K562 treated with DMSO at 1 percent for 24 hours (cell line): ENCODE measurements around the gene TMEM150B. TPM values are rescaled to one million over a fixed set of nuclear protein-coding genes. Genes with fewer than 3 reads are reported as not detected.

Experiments used
- total RNA-seq: library from RNA; unstranded; fragments of 300-600 nt; gene quantifications from 2 replicates; pipeline ENCODE4 v1.2.3, GENCODE V29; 2022; ENCODE audit warnings: low read depth; ENCODE audit not compliant: insufficient read depth

The TMEM150B gene, protein sequence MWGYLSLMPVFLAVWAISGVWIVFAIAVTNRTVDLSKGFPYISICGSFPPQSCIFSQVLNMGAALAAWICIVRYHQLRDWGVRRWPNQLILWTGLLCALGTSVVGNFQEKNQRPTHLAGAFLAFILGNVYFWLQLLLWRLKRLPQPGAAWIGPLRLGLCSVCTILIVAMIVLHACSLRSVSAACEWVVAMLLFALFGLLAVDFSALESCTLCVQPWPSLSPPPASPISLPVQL
- 3.5 and 3.8 TPM in 2 replicates for total RNA-seq

DNA sequence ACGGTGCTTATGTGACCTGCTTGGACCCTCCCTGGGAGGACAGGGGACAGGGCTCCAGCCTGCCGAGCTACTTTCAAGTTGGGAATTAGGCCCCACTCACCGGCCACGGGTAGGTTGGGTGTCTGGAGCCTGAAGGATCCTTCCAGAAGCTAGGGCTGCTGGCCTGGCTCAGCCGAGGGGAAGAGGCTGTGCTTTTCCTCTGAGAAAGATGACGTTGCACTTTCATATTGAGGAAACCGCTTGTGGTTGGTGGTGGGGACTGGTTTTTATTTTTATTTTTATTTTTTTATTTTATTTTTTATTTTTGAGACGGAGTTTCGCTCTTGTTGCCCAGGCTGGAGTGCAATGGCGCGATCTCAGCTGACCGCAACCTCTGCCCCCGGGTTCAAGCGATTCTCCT lies at the start of gene TMEM150B:
TMEM150B (minus strand) TSS at position 170 of the 400 bp plus-strand sequence. CDS start 4,305 bp downstream, outside the sequence.

DNA sequence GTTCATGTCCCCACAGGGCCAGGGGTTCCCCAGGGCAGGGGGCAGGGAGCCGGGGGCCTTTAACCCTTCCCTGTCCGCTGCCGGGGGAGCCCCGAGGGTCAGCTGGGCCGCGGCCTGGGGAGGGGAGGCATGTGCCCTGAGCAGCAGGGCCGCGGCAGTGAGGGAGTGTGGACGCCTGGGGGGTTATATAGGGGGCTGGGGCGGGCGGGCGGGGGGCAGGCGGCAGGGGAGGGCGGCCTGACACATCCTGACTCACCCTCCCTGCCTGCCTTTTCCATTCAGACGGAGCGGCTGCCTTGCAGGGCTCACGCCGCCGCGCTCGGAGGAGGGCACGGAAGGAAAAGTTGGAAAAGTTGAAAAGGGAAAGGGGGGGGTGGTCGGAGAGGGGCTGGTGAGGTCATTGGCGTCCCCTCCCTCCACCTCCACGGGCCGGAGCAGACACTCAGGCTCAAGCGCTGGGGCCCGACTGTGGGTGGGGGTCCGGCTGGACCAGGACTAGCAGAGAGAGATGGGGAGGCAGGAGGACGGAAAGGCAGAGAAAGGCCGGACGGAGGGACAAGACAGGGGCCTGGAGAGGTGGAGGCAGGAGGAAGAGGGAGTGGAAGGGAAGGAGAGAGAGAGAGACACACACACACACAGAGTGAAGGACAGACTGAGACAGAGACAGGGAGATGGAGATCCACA lies 45.3 kb upstream of the TMEM150B start, which contains the start of gene IL11:
IL11 (minus strand) TSS at position 159 of the 684 bp plus-strand sequence; CDS start at position 6, 153 bp downstream.

DNA sequence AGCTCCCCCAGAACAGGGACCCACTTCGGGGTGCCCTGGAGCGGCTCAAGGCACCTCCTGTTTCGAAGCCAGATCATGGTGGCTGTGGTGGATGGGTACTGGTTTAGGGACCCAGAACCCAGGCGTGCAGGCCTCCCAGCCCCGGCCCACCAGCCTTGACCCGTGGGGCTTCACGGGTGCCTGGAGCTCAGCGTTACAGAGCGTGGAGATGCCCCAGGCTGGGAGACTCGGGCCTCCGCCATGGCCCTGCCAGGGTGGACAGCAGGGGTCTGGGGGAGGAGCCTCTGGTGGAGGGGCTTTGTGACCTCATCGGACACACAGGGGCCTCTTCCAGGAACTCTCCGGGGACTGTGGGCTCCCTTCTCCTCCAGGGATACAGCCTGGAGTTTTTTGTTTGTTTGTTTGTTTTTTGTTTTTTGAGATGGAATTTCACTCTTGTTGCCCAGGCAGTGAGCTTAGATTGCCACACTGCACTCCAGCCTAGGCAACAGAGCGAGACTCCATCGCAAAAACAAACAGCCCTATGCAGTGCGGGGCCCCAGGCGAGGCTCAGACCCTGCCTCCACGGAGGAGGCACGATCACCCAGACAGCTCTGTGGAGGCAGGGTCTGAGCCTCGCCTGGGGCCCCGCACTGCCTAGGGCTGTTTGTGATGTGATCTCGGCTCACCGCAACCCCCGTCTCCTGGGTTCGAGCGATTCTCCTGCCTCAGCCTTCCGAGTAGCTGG lies 38.0 kb upstream of the TMEM150B start, which contains the start of gene GARIN5B:
GARIN5B (minus strand) TSS at position 271 of the 727 bp plus-strand sequence; CDS start at position 77, 194 bp downstream.

GRCh38 chr19:55354698-55355212 lies 29.6 kb upstream of the TMEM150B start, which contains the start of gene COX6B2:
Gene COX6B2, minus strand, starts transcription at chr19:55354719. Its CDS starts 198 bp downstream, at chr19:55354521.

DNA sequence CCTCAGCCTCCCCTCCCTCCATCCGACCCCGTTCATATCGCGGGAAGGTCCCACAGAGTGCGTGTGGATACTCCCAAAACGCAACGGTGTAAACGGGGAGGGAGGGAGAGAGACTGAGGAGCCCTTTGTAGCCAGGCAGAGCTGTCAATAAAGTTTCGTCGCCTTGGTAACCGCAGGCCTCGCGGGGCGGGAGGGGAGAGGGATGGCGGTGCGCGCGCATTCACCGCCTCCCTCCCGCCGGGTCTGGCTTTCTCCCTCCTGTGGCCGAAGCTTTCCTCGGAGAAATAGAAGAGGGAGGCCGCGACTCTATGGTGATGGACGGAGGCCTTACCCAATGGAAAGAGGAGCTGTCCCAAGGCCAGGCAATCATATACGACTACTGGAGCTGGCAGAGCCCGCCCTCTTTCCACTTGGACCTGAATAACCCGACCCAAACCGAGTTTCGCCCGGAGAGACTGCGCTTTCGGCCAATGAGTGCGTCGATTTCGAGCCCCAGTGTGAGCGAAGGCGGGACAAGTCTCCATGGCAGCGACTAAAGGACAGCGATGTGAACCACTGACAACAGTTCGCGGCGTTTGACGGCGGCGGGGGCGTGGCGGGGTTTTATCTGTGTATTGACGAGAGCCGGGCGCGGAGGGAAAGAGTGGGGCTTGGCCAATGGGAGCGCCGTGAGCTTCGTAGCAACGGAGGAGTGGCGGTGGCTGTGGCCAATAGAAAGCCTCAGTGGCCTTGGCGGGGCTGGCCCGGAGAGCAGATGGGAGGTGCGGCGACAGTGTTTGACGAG lies 14.2 kb upstream of the TMEM150B start, which contains the start of gene KMT5C:
KMT5C (plus strand) TSS at position 772 of the 784 bp plus-strand sequence. CDS start 2,061 bp downstream, outside the sequence.

DNA sequence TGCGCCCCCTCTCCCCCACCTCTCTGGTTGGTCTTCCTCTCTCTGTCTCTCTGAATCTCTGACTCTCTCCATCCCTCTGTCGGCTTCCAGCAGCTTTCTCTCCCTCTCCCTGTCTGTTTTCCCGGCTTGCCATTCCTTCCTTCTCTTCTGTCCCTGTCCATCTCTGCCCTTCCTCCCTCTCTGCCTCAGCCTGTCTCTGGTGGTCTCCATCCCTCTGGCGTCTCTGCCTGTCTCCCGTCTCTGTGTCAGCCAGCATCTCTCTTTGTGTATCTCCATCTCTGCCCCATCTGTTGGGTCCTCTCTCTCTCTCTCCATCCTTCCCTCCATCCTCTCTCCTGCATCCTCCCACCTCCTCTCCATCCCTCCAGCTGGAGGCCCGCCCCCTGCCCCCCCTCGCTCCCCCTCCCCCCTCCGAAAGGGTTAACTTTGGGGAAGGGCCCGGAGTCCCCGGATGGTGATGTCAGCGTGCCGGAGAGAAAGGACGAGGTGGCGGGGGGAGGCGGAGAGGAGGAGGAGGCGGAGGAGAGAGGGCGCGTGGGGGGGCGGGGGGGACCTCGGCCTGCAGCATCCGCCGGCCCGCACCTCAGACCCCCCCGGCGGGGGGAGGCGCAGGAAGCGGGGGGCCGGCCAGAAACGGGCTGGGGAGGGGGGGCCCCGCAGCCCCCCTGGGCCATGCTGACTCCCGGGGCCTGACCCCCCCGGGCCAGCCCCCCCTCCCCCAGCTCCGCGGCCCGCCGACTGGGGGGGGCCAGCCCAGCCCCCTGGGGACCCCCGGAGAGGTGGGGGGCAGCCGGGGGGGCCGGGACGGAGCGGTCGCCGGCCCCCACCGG lies 41.4 kb downstream of the TMEM150B start, which contains the start of gene BRSK1:
BRSK1 (plus strand) TSS at position 450 of the 830 bp plus-strand sequence. CDS start 446 bp downstream, outside the sequence.

DNA sequence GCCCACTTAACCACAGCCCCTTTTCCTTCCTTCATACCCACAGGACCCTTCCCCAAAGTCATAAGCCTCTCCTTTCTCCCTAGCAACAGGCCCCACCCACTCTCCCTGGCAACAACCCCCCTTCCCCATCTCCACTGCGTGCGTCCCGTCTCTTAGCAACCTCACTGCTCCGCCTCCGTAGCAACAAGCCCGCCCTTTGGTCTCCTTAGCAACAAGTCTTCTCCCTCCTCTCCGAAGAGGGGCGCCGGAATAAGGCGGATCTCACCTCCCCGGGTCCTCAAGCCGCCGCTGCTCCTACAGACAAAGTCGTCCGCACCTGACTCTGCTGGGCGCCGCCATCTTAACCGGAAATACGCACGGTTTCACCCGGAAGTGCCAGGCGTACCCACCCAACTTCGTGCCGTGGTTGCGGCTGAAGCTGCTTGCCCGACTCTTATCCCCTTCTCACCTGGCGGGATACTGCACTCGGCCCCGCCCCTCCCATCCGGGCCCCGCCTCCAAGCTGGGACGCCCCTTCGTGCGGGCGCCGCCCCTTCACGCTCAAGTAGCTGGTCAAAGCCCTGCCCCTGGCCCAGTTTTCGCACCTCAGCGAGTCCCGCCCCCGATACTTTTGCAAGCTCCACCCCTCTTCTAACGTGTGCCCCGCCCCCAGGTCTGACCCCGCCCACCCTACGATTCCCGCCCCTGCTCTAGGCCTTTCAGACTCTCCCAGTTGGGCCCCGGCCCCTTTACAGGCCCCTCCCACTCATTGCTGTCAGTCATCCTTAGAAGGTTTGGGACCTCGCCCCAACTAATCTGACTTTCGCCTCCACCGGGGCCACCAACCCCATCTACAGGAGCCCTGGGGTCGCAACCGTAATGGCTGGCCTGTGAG lies 45.1 kb downstream of the TMEM150B start, which contains the start of gene HSPBP1:
HSPBP1 (minus strand) TSS at position 341 of the 874 bp plus-strand sequence. CDS start 502 bp downstream, outside the sequence.

Other genes with a start within 250 kb of the TMEM150B start
- gene EPS8L1, start 249.5 kb downstream of the TMEM150B start, total RNA-seq = 15.6 and 19.8 TPM in 2 replicates
- gene PPP1R12C, start 207.7 kb downstream of the TMEM150B start, total RNA-seq = 102 TPM in 2 replicates
- gene TNNT1, start 176.1 kb downstream of the TMEM150B start, total RNA-seq = 320 and 369 TPM in 2 replicates
- gene TNNI3, start 167.6 kb downstream of the TMEM150B start, total RNA-seq = 62.6 and 70.5 TPM in 2 replicates
- gene DNAAF3, start 158.7 kb downstream of the TMEM150B start, total RNA-seq = 19.6 and 22.9 TPM in 2 replicates
- gene SYT5, start 145.1 kb downstream of the TMEM150B start, total RNA-seq = 7.9 and 9.6 TPM in 2 replicates
- 28.3 and 33.7 TPM in 2 replicates for gene PTPRH, start 115.8 kb downstream of the TMEM150B start, total RNA-seq
- gene TMEM86B, start 96.6 kb downstream of the TMEM150B start, total RNA-seq = 14.2 and 19.4 TPM in 2 replicates
- gene PPP6R1, start 66.3 kb downstream of the TMEM150B start, total RNA-seq = 109 and 112 TPM in 2 replicates
- 89.9 and 92.8 TPM in 2 replicates for gene HSPBP1, start 45.2 kb downstream of the TMEM150B start, total RNA-seq
- 7.4 and 8.4 TPM in 2 replicates for gene BRSK1, start 41.3 kb downstream of the TMEM150B start, total RNA-seq
- 71.4 and 83.5 TPM in 2 replicates for gene KMT5C, start 14.5 kb upstream of the TMEM150B start, total RNA-seq
- gene COX6B2, start 29.4 kb upstream of the TMEM150B start, total RNA-seq = not detected in 2 replicates
- gene GARIN5B, start 37.9 kb upstream of the TMEM150B start, total RNA-seq = not detected in 2 replicates
- gene IL11, start 45.1 kb upstream of the TMEM150B start, total RNA-seq = not detected in 2 replicates
- not detected in 2 replicates for gene TMEM190, start 51.5 kb upstream of the TMEM150B start, total RNA-seq
- 6.7 and 9.3 TPM in 2 replicates for gene TMEM238, start 59.0 kb upstream of the TMEM150B start, total RNA-seq
- gene RPL28, start 60.6 kb upstream of the TMEM150B start, total RNA-seq = 3,982 and 4,146 TPM in 2 replicates
- 574 and 580 TPM in 2 replicates for gene UBE2S, start 82.4 kb upstream of the TMEM150B start, total RNA-seq
- 0.13 and 0.37 TPM in 2 replicates for gene SHISA7, start 118.0 kb upstream of the TMEM150B start, total RNA-seq
- gene ISOC2, start 136.3 kb upstream of the TMEM150B start, total RNA-seq = 89.2 and 101 TPM in 2 replicates
- gene C19orf85, start 139.4 kb upstream of the TMEM150B start, total RNA-seq = not detected in 2 replicates
- 24.8 and 40.1 TPM in 2 replicates for gene ZNF628, start 151.3 kb upstream of the TMEM150B start, total RNA-seq
- 42.4 and 59.4 TPM in 2 replicates for gene NAT14, start 159.8 kb upstream of the TMEM150B start, total RNA-seq
- 0.81 and 2.3 TPM in 2 replicates for gene SSC5D, start 163.1 kb upstream of the TMEM150B start, total RNA-seq
- not detected in 2 replicates for gene SBK2, start 211.8 kb upstream of the TMEM150B start, total RNA-seq
- 0.54 and 0.58 TPM in 2 replicates for gene SBK3, start 220.2 kb upstream of the TMEM150B start, total RNA-seq